Rectal smooth muscle tissue (tissue), 1 donor: ENCODE measurements around the gene KLC4.
A peak's percentile ranks its signal among the peaks of the same experiment; 100 is the strongest.
"Not testable (repeated sequence)": the region's sequence is repeated elsewhere in the genome, so short reads cannot be mapped to it uniquely, and the experiment has no call there.

Experiments used
- H3K27ac ChIP-seq: one replicate; pipeline ENCODE4 v1.7.0; 2013; ENCODE audit warnings: low read depth, low read length, inconsistent platforms
- H3K27me3 ChIP-seq: one replicate; pipeline ENCODE4 v1.7.0; 2013; ENCODE audit warnings: low read length; ENCODE audit not compliant: control insufficient read depth, insufficient read depth
- H3K36me3 ChIP-seq: one replicate; pipeline ENCODE4 v1.7.0; 2013; ENCODE audit warnings: low read length; ENCODE audit not compliant: control insufficient read depth, insufficient read depth
- H3K4me1 ChIP-seq: one replicate; pipeline ENCODE4 v1.7.0; 2013; ENCODE audit warnings: low read length; ENCODE audit not compliant: control insufficient read depth, insufficient read depth
- H3K4me3 ChIP-seq: one replicate; pipeline ENCODE4 v1.7.0; 2013; ENCODE audit warnings: low read length
- H3K9ac ChIP-seq: one replicate; pipeline ENCODE4 v1.7.0; 2013; ENCODE audit warnings: low read length

KLC4 gene

GRCh38 chr6:43040542-43041257, 18.7 kb upstream of the KLC4 start:
- Histone ChIP-seq H3K27ac (no peak overlapping the region), H3K36me3 (peaks cover 25% of the 10 kb centered on the region), H3K27me3 (no peaks in the 10 kb centered on the region), H3K4me1 (no peaks in the 10 kb centered on the region), H3K9ac (no peak overlapping the region), H3K4me3 (no peak overlapping the region)

GRCh38 chr6:43041475-43041874, 18.0 kb upstream of the KLC4 start:
- H3K9ac ChIP-seq, H3K4me1 ChIP-seq, H3K4me3 ChIP-seq, H3K27me3 ChIP-seq, H3K27ac ChIP-seq: not testable (repeated sequence)
- peaks cover 29% of the 10 kb centered on the region for H3K36me3 ChIP-seq

- no peak overlapping the region for H3K27ac ChIP-seq
- H3K27me3 ChIP-seq = no peaks in the 10 kb centered on the region
- H3K4me1 ChIP-seq = no peaks in the 10 kb centered on the region
- H3K4me3 ChIP-seq = no peak overlapping the region
- H3K9ac ChIP-seq = no peak overlapping the region
- H3K36me3 ChIP-seq = peaks cover 17% of the 10 kb centered on the region
Observed at GRCh38 chr6:43043310-43043709, 16.1 kb upstream of the KLC4 start.

- Histone ChIP-seq H3K9ac (no peak overlapping the region), H3K36me3 (peaks cover 21% of the 10 kb centered on the region)
Observed at GRCh38 chr6:43045371-43045930, 14.0 kb upstream of the KLC4 start.

GRCh38 chr6:43047998-43048397, 11.4 kb upstream of the KLC4 start:
- no peak overlapping the region for H3K27ac ChIP-seq
- H3K4me3 ChIP-seq = no peak overlapping the region
- H3K4me1 ChIP-seq = no peaks in the 10 kb centered on the region
- no peaks in the 10 kb centered on the region for H3K27me3 ChIP-seq
- peaks cover 17% of the 10 kb centered on the region for H3K36me3 ChIP-seq
- no peak overlapping the region for H3K9ac ChIP-seq

More at GRCh38 chr6:43045371-43045930, 14.0 kb upstream of the KLC4 start:
- Histone ChIP-seq H3K27me3 (no peaks in the 10 kb centered on the region), H3K27ac (no peak overlapping the region), H3K4me3 (no peak overlapping the region), H3K4me1 (no peaks in the 10 kb centered on the region)

- Histone ChIP-seq H3K4me1 (peaks cover 6% of the 10 kb centered on the region), H3K27me3 (no peaks in the 10 kb centered on the region), H3K36me3 (peaks cover 14% of the 10 kb centered on the region), H3K4me3 (no peak overlapping the region), H3K9ac (no peak overlapping the region), H3K27ac (no peak overlapping the region)
Observed at GRCh38 chr6:43050981-43051380, 8.4 kb upstream of the KLC4 start.

GRCh38 chr6:43052225-43052841, 7.1 kb upstream of the KLC4 start:
- Histone ChIP-seq H3K4me1 (peaks cover 6% of the 10 kb centered on the region), H3K27ac (peak overlapping the region; percentile 83), H3K36me3 (peaks cover 17% of the 10 kb centered on the region), H3K9ac (no peak overlapping the region), H3K4me3 (peak overlapping the region; percentile 90), H3K27me3 (no peaks in the 10 kb centered on the region)

GRCh38 chr6:43052842-43053544, 6.4 kb upstream of the KLC4 start:
- Histone ChIP-seq H3K27ac (peak overlapping the region; percentile 83), H3K27me3 (no peaks in the 10 kb centered on the region), H3K4me3 (peak overlapping the region; percentile 90), H3K36me3 (peaks cover 17% of the 10 kb centered on the region), H3K4me1 (peaks cover 6% of the 10 kb centered on the region), H3K9ac (peak overlapping the region; percentile 96)

GRCh38 chr6:43053545-43054205, 5.8 kb upstream of the KLC4 start, which contains the start of gene CUL7:
Gene CUL7 (minus strand): TSS chr6:43053851. CDS start chr6:43052788, 1,063 bp downstream.
- Histone ChIP-seq H3K9ac (peak within 1 kb of the TSS; percentile 96), H3K4me3 (peak within 1 kb of the TSS; percentile 90), H3K4me1 (peaks cover 10% of the 10 kb centered on the region), H3K36me3 (peaks cover 17% of the 10 kb centered on the region), H3K27ac (peak within 1 kb of the TSS; percentile 83), H3K27me3 (no peaks in the 10 kb centered on the region)

- Histone ChIP-seq H3K4me1 (peaks cover 12% of the 10 kb centered on the region), H3K9ac (peak overlapping the region; percentile 43), H3K36me3 (peaks cover 16% of the 10 kb centered on the region), H3K27me3 (no peaks in the 10 kb centered on the region), H3K4me3 (peak overlapping the region; percentile 90), H3K27ac (peak overlapping the region; percentile 83)
Observed at GRCh38 chr6:43054206-43054943, 5.1 kb upstream of the KLC4 start.

GRCh38 chr6:43055966-43056365, 3.5 kb upstream of the KLC4 start:
- H3K4me3 ChIP-seq = no peak overlapping the region
- H3K36me3 ChIP-seq = peaks cover 10% of the 10 kb centered on the region
- H3K4me1 ChIP-seq = peaks cover 16% of the 10 kb centered on the region
- H3K9ac ChIP-seq = no peak overlapping the region
- H3K27ac ChIP-seq = no peak overlapping the region
- no peaks in the 10 kb centered on the region for H3K27me3 ChIP-seq
